ENCODE measurements around the gene NANOS2. TPM values are rescaled to one million over a fixed set of nuclear protein-coding genes. Genes with fewer than 3 reads are reported as not detected.

NANOS2 gene
- total RNA-seq: not detected in 2 replicates
- long read RNA-seq: 0 reads

- Mint-ChIP-seq H3K27me3 (ENCODE audit: unreplicated experiment) (peaks cover 20% of the 10 kb centered on the region), H3K36me3 (ENCODE audit: unreplicated experiment) (no peaks in the 10 kb centered on the region), H3K4me3 (ENCODE audit: unreplicated experiment) (no peak within 1 kb of the TSS), H3K27ac (ENCODE audit: unreplicated experiment) (no peak within 1 kb of the TSS), H3K4me1 (ENCODE audit: unreplicated experiment) (no peaks in the 10 kb centered on the region), H3K9me3 (ENCODE audit: unreplicated experiment) (no peaks in the 10 kb centered on the region)
- TF ChIP-seq, protein P1, sequence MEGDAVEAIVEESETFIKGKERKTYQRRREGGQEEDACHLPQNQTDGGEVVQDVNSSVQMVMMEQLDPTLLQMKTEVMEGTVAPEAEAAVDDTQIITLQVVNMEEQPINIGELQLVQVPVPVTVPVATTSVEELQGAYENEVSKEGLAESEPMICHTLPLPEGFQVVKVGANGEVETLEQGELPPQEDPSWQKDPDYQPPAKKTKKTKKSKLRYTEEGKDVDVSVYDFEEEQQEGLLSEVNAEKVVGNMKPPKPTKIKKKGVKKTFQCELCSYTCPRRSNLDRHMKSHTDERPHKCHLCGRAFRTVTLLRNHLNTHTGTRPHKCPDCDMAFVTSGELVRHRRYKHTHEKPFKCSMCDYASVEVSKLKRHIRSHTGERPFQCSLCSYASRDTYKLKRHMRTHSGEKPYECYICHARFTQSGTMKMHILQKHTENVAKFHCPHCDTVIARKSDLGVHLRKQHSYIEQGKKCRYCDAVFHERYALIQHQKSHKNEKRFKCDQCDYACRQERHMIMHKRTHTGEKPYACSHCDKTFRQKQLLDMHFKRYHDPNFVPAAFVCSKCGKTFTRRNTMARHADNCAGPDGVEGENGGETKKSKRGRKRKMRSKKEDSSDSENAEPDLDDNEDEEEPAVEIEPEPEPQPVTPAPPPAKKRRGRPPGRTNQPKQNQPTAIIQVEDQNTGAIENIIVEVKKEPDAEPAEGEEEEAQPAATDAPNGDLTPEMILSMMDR (IDR thresholded peaks at IDR 0.05): no peak
- DNase-seq (ENCODE audit: extremely low spot score, unreplicated experiment): no peak
Observed at GRCh38 chr19:45913874-45914830, at the start of gene NANOS2. Gene NANOS2, minus strand, starts transcription at chr19:45914778. Its CDS starts 85 bp downstream, at chr19:45914693.

- no peak for DNase-seq (ENCODE audit: extremely low spot score, unreplicated experiment)
- Mint-ChIP-seq H3K4me3 (ENCODE audit: unreplicated experiment) (no peak overlapping the region), H3K27me3 (ENCODE audit: unreplicated experiment) (peaks cover 54% of the 10 kb centered on the region), H3K27ac (ENCODE audit: unreplicated experiment) (no peak overlapping the region), H3K36me3 (ENCODE audit: unreplicated experiment) (no peaks in the 10 kb centered on the region), H3K4me1 (ENCODE audit: unreplicated experiment) (no peaks in the 10 kb centered on the region), H3K9me3 (ENCODE audit: unreplicated experiment) (no peaks in the 10 kb centered on the region)
- TF ChIP-seq, protein P1 (IDR thresholded peaks at IDR 0.05): no peak
Observed at GRCh38 chr19:45962021-45962420, 47.4 kb upstream of the NANOS2 start.

DNA sequence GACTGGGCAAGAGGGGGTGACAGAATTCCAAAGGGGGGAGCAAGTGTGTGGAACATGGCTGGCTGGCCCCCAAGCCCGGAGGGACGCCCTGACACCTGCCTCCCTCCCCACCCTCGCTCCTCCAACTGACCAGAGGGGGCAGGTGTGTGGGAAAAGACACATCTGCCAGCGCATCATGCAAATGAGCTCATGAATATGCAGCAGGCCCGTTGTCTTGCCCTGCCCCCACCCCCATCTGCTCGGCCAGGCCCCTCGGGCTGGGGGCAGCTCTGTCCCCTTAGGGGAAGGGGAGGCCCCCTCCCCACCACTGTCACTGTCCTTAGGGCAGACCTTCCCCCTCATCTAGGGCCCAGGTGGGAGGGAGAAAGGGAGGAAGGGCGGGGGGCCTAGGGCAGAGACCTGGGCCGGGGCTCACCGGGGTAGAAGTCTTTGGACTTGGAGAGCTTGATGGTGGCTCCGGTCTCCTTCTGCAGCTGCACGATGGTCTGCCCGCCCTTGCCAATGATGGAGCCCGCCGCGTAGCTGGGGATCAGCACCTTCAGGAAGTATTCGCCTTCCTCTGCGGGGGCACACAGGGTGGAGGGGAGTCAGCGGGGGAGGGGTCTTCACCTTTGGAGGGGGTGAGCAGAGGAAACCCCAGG lies 46.1 kb upstream of the NANOS2 start:
- no peak for DNase-seq (ENCODE audit: extremely low spot score, unreplicated experiment)
- Mint-ChIP-seq H3K4me3 (ENCODE audit: unreplicated experiment) (no peak overlapping the region), H3K36me3 (ENCODE audit: unreplicated experiment) (no peaks in the 10 kb centered on the region), H3K27ac (ENCODE audit: unreplicated experiment) (no peak overlapping the region), H3K9me3 (ENCODE audit: unreplicated experiment) (no peaks in the 10 kb centered on the region), H3K4me1 (ENCODE audit: unreplicated experiment) (no peaks in the 10 kb centered on the region), H3K27me3 (ENCODE audit: unreplicated experiment) (peaks cover 51% of the 10 kb centered on the region)
- TF ChIP-seq, protein P1 (IDR thresholded peaks at IDR 0.05): no peak

DNA sequence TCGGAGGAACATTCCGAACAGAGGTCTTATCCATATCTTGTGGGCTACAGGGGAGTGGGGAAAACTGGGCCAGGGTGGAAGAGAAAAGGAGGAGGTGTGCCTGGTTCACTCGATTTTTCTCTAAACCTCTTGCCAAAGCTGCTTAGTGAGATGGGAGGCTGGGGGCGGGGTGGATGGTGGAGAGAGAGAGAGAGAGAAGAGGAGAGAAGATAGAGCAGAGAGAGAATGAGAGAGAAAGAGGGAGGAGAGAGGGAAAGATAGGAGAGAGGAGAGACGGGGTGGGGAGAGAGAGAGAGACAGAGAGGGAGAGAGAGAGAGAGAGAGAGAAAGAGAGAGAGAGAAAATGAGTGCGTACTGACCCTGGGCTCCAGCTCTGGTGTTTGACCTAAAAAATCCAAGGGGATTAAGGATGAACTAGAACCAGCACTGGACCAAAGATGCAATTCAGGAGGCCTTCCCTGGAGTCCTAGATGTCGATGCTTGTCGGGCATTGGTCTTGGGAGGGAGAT lies 45.0 kb upstream of the NANOS2 start:
- H3K4me1 Mint-ChIP-seq (ENCODE audit: unreplicated experiment): no peaks in the 10 kb centered on the region
- TF ChIP-seq, protein P1 (IDR thresholded peaks at IDR 0.05): no peak
- H3K36me3 Mint-ChIP-seq (ENCODE audit: unreplicated experiment): no peaks in the 10 kb centered on the region
- H3K27ac Mint-ChIP-seq (ENCODE audit: unreplicated experiment): no peak overlapping the region
- H3K27me3 Mint-ChIP-seq (ENCODE audit: unreplicated experiment): peaks cover 50% of the 10 kb centered on the region
- H3K9me3 Mint-ChIP-seq (ENCODE audit: unreplicated experiment): no peaks in the 10 kb centered on the region
- DNase-seq (ENCODE audit: extremely low spot score, unreplicated experiment): no peak
- no peak overlapping the region for H3K4me3 Mint-ChIP-seq (ENCODE audit: unreplicated experiment)
